PC-9 (cell line): Measurements from ENCODE around the gene SLC25A26. TPM values are rescaled to one million over a fixed set of nuclear protein-coding genes. Genes with fewer than 3 reads are reported as not detected.
A peak's percentile ranks its signal among the peaks of the same experiment; 100 is the strongest.

ENCODE experiments used
- BruUV-seq: library from RNA; stranded (reverse); fragments of 400-500 nt; replicated peaks from 2 replicates; lab custom pipeline; 2021; lab: Mats Ljungman, UMichigan
- CTCF ChIA-PET: fragments of 300-600 bp; sonication (Branson Sonifier 250); formaldehyde crosslinking; loops from one replicate; lab custom pipeline; 2022; ENCODE audit warnings: antibody characterized with exemption; lab: Charles Lee
- POLR2A ChIA-PET: fragments of 300-600 bp; sonication (Branson Sonifier 250); formaldehyde crosslinking; loops from one replicate; lab custom pipeline; 2022; ENCODE audit warnings: antibody characterized with exemption; ENCODE audit not compliant: unreplicated experiment; lab: Charles Lee
- DNase-seq, 2 experiments: peaks; one replicate each; pipeline versions ENCODE4 v3.0.0 to v3.0.0-alpha.2; 2015 to 2022; ENCODE audit warnings: mixed read lengths in 1 of 2
- H2AFZ ChIP-seq: fragments of 200-600 bp; sonication (generic); 2 replicates; pipeline ENCODE4 v1.8.1; 2017; ENCODE audit warnings: antibody characterized with exemption
- H3F3A ChIP-seq: fragments of 200-600 bp; sonication (generic); 2 replicates; pipeline ENCODE4 v1.8.1; 2017; ENCODE audit warnings: antibody characterized with exemption, mild to moderate bottlenecking, low read depth; ENCODE audit not compliant: insufficient read depth
- H3K27ac ChIP-seq: fragments of 200-600 bp; sonication (generic); 2 replicates; pipeline ENCODE4 v1.6.1; 2016; ENCODE audit warnings: mixed run types
- H3K27me3 ChIP-seq: fragments of 200-600 bp; sonication (generic); 2 replicates; pipeline ENCODE4 v1.6.1; 2016; ENCODE audit warnings: low read depth, mixed run types; ENCODE audit not compliant: insufficient read depth
- H3K36me3 ChIP-seq: fragments of 200-600 bp; sonication (generic); 2 replicates; pipeline ENCODE4 v1.6.1; 2016; ENCODE audit warnings: low read depth, mixed run types
- H3K4me1 ChIP-seq: fragments of 200-600 bp; sonication (generic); replicated peaks from 2 replicates; pipeline ENCODE4 v1.6.1; 2016; ENCODE audit warnings: mixed run types; ENCODE audit not compliant: insufficient read depth
- H3K4me2 ChIP-seq: fragments of 200-600 bp; sonication (generic); 2 replicates; pipeline ENCODE4 v1.6.1; 2017; ENCODE audit warnings: mixed run types
- H3K4me3 ChIP-seq: fragments of 200-600 bp; sonication (generic); 2 replicates; pipeline ENCODE4 v1.6.1; 2016; ENCODE audit warnings: mixed run types
- H3K79me2 ChIP-seq: fragments of 200-600 bp; sonication (generic); 2 replicates; pipeline ENCODE4 v1.6.1; 2017; ENCODE audit warnings: low read depth, mixed run types
- H3K9me2 ChIP-seq: fragments of 200-600 bp; sonication (generic); 2 replicates; pipeline ENCODE4 v1.8.1; 2017; ENCODE audit warnings: mild to moderate bottlenecking; ENCODE audit not compliant: insufficient read depth
- H3K9me3 ChIP-seq: fragments of 200-600 bp; sonication (generic); 2 replicates; pipeline ENCODE4 v1.8.1; 2016; ENCODE audit warnings: low read depth; ENCODE audit not compliant: insufficient read depth
- H4K20me1 ChIP-seq: fragments of 200-600 bp; sonication (generic); 2 replicates; pipeline ENCODE4 v1.8.1; 2017; ENCODE audit not compliant: insufficient read depth
- EZH2 ChIP-seq: fragments of 200-600 bp; sonication (generic); IDR thresholded peaks from 2 replicates; pipeline ENCODE4 v1.8.0; 2017; ENCODE audit warnings: antibody characterized with exemption, low read depth
- intact Hi-C: fragments of 100-400 bp; cut with micrococcal nuclease; formaldehyde crosslinking; loops from one replicate; pipeline ENCODE4 v1.10.0; 2022; ENCODE audit not compliant: unreplicated experiment
- total RNA-seq: library from RNA; stranded (reverse); gene quantifications from 2 replicates; pipeline ENCODE4 v1.2.3, GENCODE V29; 2021
- TF ChIP-seq, protein P1 (sequence below): fragments of 200-600 bp; sonication (generic); conservative IDR thresholded peaks from 2 replicates; pipeline ENCODE4 v1.6.1; 2017; ENCODE audit warnings: mixed run types, antibody characterized with exemption, mild to moderate bottlenecking, moderate library complexity

Gene SLC25A26
- total RNA-seq, 1 experiment from 2014 or later, result 20.8 TPM

DNA sequence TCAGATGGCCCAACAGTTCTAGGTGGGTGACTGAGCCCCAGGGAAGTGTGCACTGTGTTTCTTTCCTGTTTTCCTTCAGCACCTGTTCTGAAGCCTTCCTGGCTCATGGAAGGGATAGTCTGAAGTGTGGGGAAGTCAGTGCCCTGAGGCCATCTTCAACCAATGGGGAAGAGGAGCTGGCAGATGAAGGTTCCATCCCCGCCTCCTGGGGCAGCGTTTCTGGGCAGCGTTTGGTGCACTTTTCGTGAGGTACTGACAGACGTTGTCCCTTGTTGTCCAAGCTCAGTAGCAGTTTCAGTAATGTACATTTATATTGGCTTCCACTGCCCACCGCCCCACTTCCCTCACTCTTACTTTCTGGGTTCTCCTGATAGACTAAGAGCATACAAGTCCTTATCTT, 42.6 kb upstream of the SLC25A26 start:
- Histone ChIP-seq H3K4me3 (no peak overlapping the region), H3K4me2 (no peak overlapping the region), H4K20me1 (no peaks in the 10 kb centered on the region), H3K27ac (no peak overlapping the region), H2AFZ (no peak overlapping the region), H3F3A (no peaks in the 10 kb centered on the region), H3K4me1 (no peaks in the 10 kb centered on the region), H3K36me3 (no peaks in the 10 kb centered on the region), H3K9me3 (no peaks in the 10 kb centered on the region), H3K27me3 (no peaks in the 10 kb centered on the region), H3K79me2 (no peaks in the 10 kb centered on the region), H3K9me2 (no peaks in the 10 kb centered on the region)
- no TSS peak for BruUV-seq
- TF ChIP-seq, protein P1, sequence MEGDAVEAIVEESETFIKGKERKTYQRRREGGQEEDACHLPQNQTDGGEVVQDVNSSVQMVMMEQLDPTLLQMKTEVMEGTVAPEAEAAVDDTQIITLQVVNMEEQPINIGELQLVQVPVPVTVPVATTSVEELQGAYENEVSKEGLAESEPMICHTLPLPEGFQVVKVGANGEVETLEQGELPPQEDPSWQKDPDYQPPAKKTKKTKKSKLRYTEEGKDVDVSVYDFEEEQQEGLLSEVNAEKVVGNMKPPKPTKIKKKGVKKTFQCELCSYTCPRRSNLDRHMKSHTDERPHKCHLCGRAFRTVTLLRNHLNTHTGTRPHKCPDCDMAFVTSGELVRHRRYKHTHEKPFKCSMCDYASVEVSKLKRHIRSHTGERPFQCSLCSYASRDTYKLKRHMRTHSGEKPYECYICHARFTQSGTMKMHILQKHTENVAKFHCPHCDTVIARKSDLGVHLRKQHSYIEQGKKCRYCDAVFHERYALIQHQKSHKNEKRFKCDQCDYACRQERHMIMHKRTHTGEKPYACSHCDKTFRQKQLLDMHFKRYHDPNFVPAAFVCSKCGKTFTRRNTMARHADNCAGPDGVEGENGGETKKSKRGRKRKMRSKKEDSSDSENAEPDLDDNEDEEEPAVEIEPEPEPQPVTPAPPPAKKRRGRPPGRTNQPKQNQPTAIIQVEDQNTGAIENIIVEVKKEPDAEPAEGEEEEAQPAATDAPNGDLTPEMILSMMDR, result no peak
- TF ChIP-seq EZH2, result no peak
- intact Hi-C loops, result no loop called here
- POLR2A ChIA-PET, result no interaction called here
- DNase-seq, result no peak
- CTCF ChIA-PET, result no interaction called here

DNA sequence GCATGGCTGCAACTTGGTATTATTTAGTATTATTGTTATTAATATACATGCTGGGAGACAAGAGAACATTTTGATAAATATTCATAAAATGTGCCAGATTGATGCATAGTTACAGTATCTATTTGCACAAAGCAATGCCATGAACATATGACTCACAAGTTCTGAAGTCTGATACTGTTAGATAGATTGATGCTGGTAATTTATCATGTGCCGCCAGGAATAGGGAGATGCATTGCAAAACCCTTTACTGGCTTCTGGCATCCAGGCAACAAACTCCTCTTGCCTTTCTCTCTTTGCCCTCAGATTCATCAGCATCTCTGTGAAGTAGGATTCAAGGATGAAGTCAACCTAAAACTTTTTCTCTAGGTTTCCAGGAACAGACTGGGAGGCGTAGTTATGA, 41.0 kb upstream of the SLC25A26 start:
- ChIA-PET CTCF (no interaction called here), POLR2A (no interaction called here)
- Histone ChIP-seq H3K9me3 (no peaks in the 10 kb centered on the region), H3K9me2 (no peaks in the 10 kb centered on the region), H3K4me3 (no peak overlapping the region), H3K27ac (no peak overlapping the region), H3K27me3 (no peaks in the 10 kb centered on the region), H4K20me1 (no peaks in the 10 kb centered on the region), H3K36me3 (no peaks in the 10 kb centered on the region), H3K4me1 (no peaks in the 10 kb centered on the region), H3K4me2 (no peak overlapping the region), H2AFZ (no peak overlapping the region), H3K79me2 (no peaks in the 10 kb centered on the region), H3F3A (no peaks in the 10 kb centered on the region)
- TF ChIP-seq, protein P1, result no peak
- no peak for TF ChIP-seq EZH2
- no TSS peak for BruUV-seq
- DNase-seq, result peak in 1 of 2 experiments; percentile 40
- intact Hi-C loops, result no loop called here

DNA sequence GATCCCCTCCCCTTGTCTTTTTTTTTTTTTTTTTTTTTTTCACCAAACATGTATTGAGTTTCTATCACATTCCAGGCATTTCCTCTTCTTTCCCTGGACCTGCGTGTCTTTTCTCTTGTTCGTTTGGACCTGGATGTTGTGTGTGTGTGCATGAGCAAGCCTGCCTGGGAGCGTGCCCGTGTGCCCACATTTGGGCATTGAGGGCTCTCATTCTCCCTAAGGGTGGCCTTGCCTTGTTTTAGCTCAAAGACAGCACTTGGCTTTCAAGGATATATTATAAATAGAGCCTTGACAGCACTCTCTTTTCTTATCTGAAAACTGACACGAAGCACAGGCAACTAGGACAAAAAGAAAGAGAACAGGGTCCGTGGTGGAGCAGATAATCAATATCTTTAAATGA, 39.0 kb upstream of the SLC25A26 start:
- Histone ChIP-seq H3F3A (no peaks in the 10 kb centered on the region), H4K20me1 (no peaks in the 10 kb centered on the region), H3K27me3 (no peaks in the 10 kb centered on the region), H3K36me3 (no peaks in the 10 kb centered on the region), H3K27ac (no peak overlapping the region), H3K79me2 (no peaks in the 10 kb centered on the region), H3K9me3 (no peaks in the 10 kb centered on the region), H3K4me3 (no peak overlapping the region), H3K9me2 (no peaks in the 10 kb centered on the region), H2AFZ (no peak overlapping the region), H3K4me2 (no peak overlapping the region), H3K4me1 (no peaks in the 10 kb centered on the region)
- ChIA-PET POLR2A (no interaction called here), CTCF (no interaction called here)
- no TSS peak for BruUV-seq
- no peak for DNase-seq
- intact Hi-C loops, result no loop called here
- TF ChIP-seq EZH2, result no peak
- TF ChIP-seq, protein P1, result no peak
